K562 (cell line): ENCODE results near the gene FAF2. TPM values are rescaled to one million over a fixed set of nuclear protein-coding genes. Genes with fewer than 3 reads are reported as not detected.
A peak's percentile ranks its signal among the peaks of the same experiment; 100 is the strongest.

Experiments
- CEBPZ ChIP-seq: fragments of 150-350 bp; IDR thresholded peaks from 2 replicates; pipeline ENCODE4 v1.6.1; 2014; ENCODE audit warnings: low read depth, mild to moderate bottlenecking, low read length, borderline replicate concordance
- ELF2 ChIP-seq: fragments of 250-450 bp; sonication (Bioruptor Pico); IDR thresholded peaks from 2 replicates; pipeline ENCODE4 v1.5.0; 2021; ENCODE audit warnings: mild to moderate bottlenecking
- GTF2A2 ChIP-seq: IDR thresholded peaks from 2 replicates; pipeline ENCODE4 v1.6.1; 2016; ENCODE audit warnings: mild to moderate bottlenecking, missing genetic modification characterization, missing compliant biosample characterization
- HDAC3 ChIP-seq: fragments of 450-650 bp; IDR thresholded peaks from 2 replicates; pipeline ENCODE4 v1.6.1; 2018; ENCODE audit warnings: borderline replicate concordance, mild to moderate bottlenecking, moderate library complexity; ENCODE audit not compliant: partially characterized antibody
- HOMEZ ChIP-seq: fragments of 250-450 bp; sonication (Bioruptor Pico); IDR thresholded peaks from 2 replicates; pipeline ENCODE4 v1.4.0; 2020; ENCODE audit warnings: mild to moderate bottlenecking, moderate library complexity
- HSF4 ChIP-seq: fragments of 250-450 bp; sonication (Bioruptor Pico); IDR thresholded peaks from 2 replicates; pipeline ENCODE4 v2.1.2; 2022; ENCODE audit warnings: mild to moderate bottlenecking, moderate library complexity, borderline replicate concordance
- KLF13 ChIP-seq: fragments of 450-650 bp; IDR thresholded peaks from 2 replicates; pipeline ENCODE4 v1.6.1; 2016; ENCODE audit warnings: missing genetic modification characterization, low read depth, mild to moderate bottlenecking, missing compliant biosample characterization, moderate library complexity, borderline replicate concordance
- MCM2 ChIP-seq: fragments of 450-650 bp; IDR thresholded peaks from 2 replicates; pipeline ENCODE4 v1.6.1; 2017; ENCODE audit warnings: low read depth, mild to moderate bottlenecking
- NONO ChIP-seq, 2 experiments: fragments of 200-400 bp in 1 of 2; fragments of 450-650 bp in 1 of 2; formaldehyde crosslinking in 1 of 2; IDR thresholded peaks; 2 replicates each; pipeline ENCODE4 v1.6.1; 2017; ENCODE audit warnings: low read depth in 2 of 2, mild to moderate bottlenecking in 2 of 2, moderate library complexity in 2 of 2, low read length in 1 of 2
- NRF1 ChIP-seq, 2 experiments: fragments of 450-650 bp; IDR thresholded peaks in 1 of 2; conservative IDR thresholded peaks in 1 of 2; 2 replicates each; pipeline ENCODE4 v1.6.1; 2014; ENCODE audit warnings: mild to moderate bottlenecking in 2 of 2
- SIN3A ChIP-seq, 2 experiments: fragments of 150-350 bp in 1 of 2; IDR thresholded peaks; 2 replicates each; pipeline ENCODE4 v1.6.1; 2011 to 2016; ENCODE audit warnings: borderline replicate concordance in 2 of 2, low read depth in 2 of 2, low read length in 2 of 2, mild to moderate bottlenecking in 2 of 2, moderate library complexity in 2 of 2; ENCODE audit not compliant: control insufficient read depth in 1 of 2
- SMARCE1 ChIP-seq: fragments of 450-650 bp; IDR thresholded peaks from 2 replicates; pipeline ENCODE4 v1.7.1; 2016; ENCODE audit warnings: mild to moderate bottlenecking
- SMC3 ChIP-seq: conservative IDR thresholded peaks from 2 replicates; pipeline ENCODE4 v1.6.1; 2011; ENCODE audit warnings: low read depth, low read length, improper control_type of control experiment; ENCODE audit not compliant: insufficient read depth
- TCF3 ChIP-seq: sonication (generic); formaldehyde crosslinking; IDR thresholded peaks from 2 replicates; pipeline ENCODE4 v1.4.0; 2020; ENCODE audit warnings: mild to moderate bottlenecking, missing genetic modification reagents
- ZNF274 ChIP-seq: IDR thresholded peaks from 2 replicates; pipeline ENCODE4 v1.6.1; 2011; ENCODE audit warnings: low read depth, mild to moderate bottlenecking, low read length, moderate library complexity, borderline replicate concordance
- ZNF766 ChIP-seq: fragments of 200-800 bp; sonication (Bioruptor generic); conservative IDR thresholded peaks from 2 replicates; pipeline ENCODE4 v1.6.1; 2016; ENCODE audit warnings: missing genetic modification characterization, missing compliant biosample characterization
- ZSCAN32 ChIP-seq: fragments of 450-650 bp; formaldehyde crosslinking; IDR thresholded peaks from 2 replicates; pipeline ENCODE4 v1.4.0; 2020; ENCODE audit warnings: mild to moderate bottlenecking, moderate library complexity
- polyA plus RNA-seq, 8 experiments: library from polyadenylated mRNA; depleted of rRNA in 4 of 8; stranded (reverse) in 5 of 8; unstranded in 3 of 8; fragments of >200 nt; fragmentation: Nextera tagmentation in 2 of 8; fragmentation: Illumina TruSeq in 1 of 8; extraction: Ambion mirVana in 2 of 8; extraction: Trizol in 1 of 8; gene quantifications; 2 replicates each; pipeline versions ENCODE4 v1.2.1 to v1.2.3, GENCODE V29; 2011 to 2014; ENCODE audit warnings: inconsistent platforms in 1 of 8, missing spikeins in 1 of 8
- total RNA-seq, 7 experiments: library from RNA; depleted of rRNA in 6 of 7; stranded (reverse); fragments of >200 nt in 6 of 7; fragmentation: Illumina TruSeq in 2 of 7; extraction: Trizol in 2 of 7; gene quantifications; 2 replicates each; pipeline versions ENCODE4 v1.2.1 to v1.2.3, GENCODE V29; 2011 to 2021; ENCODE audit warnings: low replicate concordance in 1 of 7
- TF ChIP-seq, protein P1 (sequence below): sonication (generic); formaldehyde crosslinking; IDR thresholded peaks from 2 replicates; pipeline ENCODE4 v1.8.1; 2023; ENCODE audit warnings: mild to moderate bottlenecking, missing genetic modification reagents
- TF ChIP-seq, protein P2 (sequence below): fragments of 450-650 bp; formaldehyde crosslinking; IDR thresholded peaks from 2 replicates; pipeline ENCODE4 v1.4.0; 2020; ENCODE audit warnings: mild to moderate bottlenecking, moderate library complexity

FAF2 gene
- total and polyA plus RNA-seq, 9 of the 15 experiments (the other 6 are each of a cell fraction or from before 2014, with no cell fraction given) = 25.0 to 44.6 (median 36.1) TPM

- TF ChIP-seq CEBPZ (no peak), SMC3 (no peak), ZNF766 (CRISPR knock-in tag) (peak; percentile 48; the same call in 1 of the 2 replicates), MCM2 (no peak), HOMEZ (0 out of 2 replicates have a peak, but pooled peaks have one; percentile 16), GTF2A2 (tag) (no peak), ELF2 (CRISPR knock-in tag) (no peak), HSF4 (CRISPR knock-in tag) (no peak), NRF1 (conservative IDR thresholded peaks at IDR 0.05 in 1 of 2, IDR thresholded peaks at IDR 0.05 in 1 of 2) (peak; percentile 45 to 58; a peak in 2 of 4 replicates), SMARCE1 (peak; percentile 57; the same call in 1 of the 2 replicates), SIN3A (IDR thresholded peaks at IDR 0.05; ENCODE audit: borderline replicate concordance in 2 of 2, control insufficient read depth in 1 of 2, low read depth in 2 of 2, low read length in 2 of 2) (peak; percentile 43 to 44; a peak in 1 of 4 replicates), KLF13 (tag) (peak; percentile 58), ZNF274 (no peak), NONO (IDR thresholded peaks at IDR 0.05; ENCODE audit: low read depth in 2 of 2, low read length in 1 of 2) (peak in 1 of 2 experiments; percentile 20; a peak in 1 of 4 replicates), TCF3 (no peak), ZSCAN32 (0 out of 2 replicates have a peak, but pooled peaks have one; percentile 44), HDAC3 (no peak)
- TF ChIP-seq, protein P1, sequence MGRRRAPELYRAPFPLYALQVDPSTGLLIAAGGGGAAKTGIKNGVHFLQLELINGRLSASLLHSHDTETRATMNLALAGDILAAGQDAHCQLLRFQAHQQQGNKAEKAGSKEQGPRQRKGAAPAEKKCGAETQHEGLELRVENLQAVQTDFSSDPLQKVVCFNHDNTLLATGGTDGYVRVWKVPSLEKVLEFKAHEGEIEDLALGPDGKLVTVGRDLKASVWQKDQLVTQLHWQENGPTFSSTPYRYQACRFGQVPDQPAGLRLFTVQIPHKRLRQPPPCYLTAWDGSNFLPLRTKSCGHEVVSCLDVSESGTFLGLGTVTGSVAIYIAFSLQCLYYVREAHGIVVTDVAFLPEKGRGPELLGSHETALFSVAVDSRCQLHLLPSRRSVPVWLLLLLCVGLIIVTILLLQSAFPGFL (CRISPR knock-in tag) = 0 out of 2 replicates have a peak, but pooled peaks have one; percentile 87
- TF ChIP-seq, protein P2, sequence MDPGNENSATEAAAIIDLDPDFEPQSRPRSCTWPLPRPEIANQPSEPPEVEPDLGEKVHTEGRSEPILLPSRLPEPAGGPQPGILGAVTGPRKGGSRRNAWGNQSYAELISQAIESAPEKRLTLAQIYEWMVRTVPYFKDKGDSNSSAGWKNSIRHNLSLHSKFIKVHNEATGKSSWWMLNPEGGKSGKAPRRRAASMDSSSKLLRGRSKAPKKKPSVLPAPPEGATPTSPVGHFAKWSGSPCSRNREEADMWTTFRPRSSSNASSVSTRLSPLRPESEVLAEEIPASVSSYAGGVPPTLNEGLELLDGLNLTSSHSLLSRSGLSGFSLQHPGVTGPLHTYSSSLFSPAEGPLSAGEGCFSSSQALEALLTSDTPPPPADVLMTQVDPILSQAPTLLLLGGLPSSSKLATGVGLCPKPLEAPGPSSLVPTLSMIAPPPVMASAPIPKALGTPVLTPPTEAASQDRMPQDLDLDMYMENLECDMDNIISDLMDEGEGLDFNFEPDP (CRISPR knock-in tag) = peak; percentile 76; the same call in 1 of the 2 replicates
These were observed 89.5 kb downstream of the FAF2 start (continued) for GRCh38 chr5:176537554-176538229.
